GM12873 (cell line): ENCODE measurements around the gene PCDH8.

Experiments
- CTCF ChIP-seq: IDR thresholded peaks from 2 replicates; pipeline ENCODE4 v1.5.1; 2012; ENCODE audit warnings: low read depth, mild to moderate bottlenecking, moderate library complexity, low read length, control low read depth; ENCODE audit not compliant: insufficient read depth; ENCODE audit errors: missing control alignments

PCDH8 gene

GRCh38 chr13:52844836-52845235, 3.6 kb downstream of the PCDH8 start:
- no peak for TF ChIP-seq CTCF

GRCh38 chr13:52842441-52842840, 6.0 kb downstream of the PCDH8 start:
- no peak for TF ChIP-seq CTCF

GRCh38 chr13:52840066-52840465, 8.4 kb downstream of the PCDH8 start:
- no peak for TF ChIP-seq CTCF

GRCh38 chr13:52838433-52839107, 9.9 kb downstream of the PCDH8 start:
- TF ChIP-seq CTCF = no peak

GRCh38 chr13:52837850-52838249, 10.6 kb downstream of the PCDH8 start:
- no peak for TF ChIP-seq CTCF

GRCh38 chr13:52835071-52835839, 13.2 kb downstream of the PCDH8 start:
- TF ChIP-seq CTCF = no peak

GRCh38 chr13:52833296-52833875, 15.1 kb downstream of the PCDH8 start:
- TF ChIP-seq CTCF = no peak
